Chondrocyte (in vitro differentiated cells): ENCODE measurements around the gene AKT3. TPM values are rescaled to one million over a fixed set of nuclear protein-coding genes. Genes with fewer than 3 reads are reported as not detected.

Source experiments
- DNase-seq: peaks from one replicate; pipeline ENCODE4 v3.0.0; 2021; ENCODE audit warnings: mixed read lengths, low spot score
- H3K27ac Mint-ChIP-seq: one replicate; pipeline ENCODE4 v1.8.0; 2021; ENCODE audit warnings: mild to moderate bottlenecking, moderate library complexity, mixed read lengths; ENCODE audit not compliant: unreplicated experiment
- H3K27me3 Mint-ChIP-seq: 2 replicates; pipeline ENCODE4 v1.8.0; 2021; ENCODE audit warnings: low read depth, mixed read lengths
- H3K36me3 Mint-ChIP-seq: 2 replicates; pipeline ENCODE4 v1.8.0; 2021; ENCODE audit warnings: low read depth, mixed read lengths
- H3K4me1 Mint-ChIP-seq: 2 replicates; pipeline ENCODE4 v1.8.0; 2021; ENCODE audit warnings: low read depth, mild to moderate bottlenecking, mixed read lengths
- H3K4me3 Mint-ChIP-seq: one replicate; pipeline ENCODE4 v1.8.0; 2021; ENCODE audit warnings: mild to moderate bottlenecking, moderate library complexity, mixed read lengths; ENCODE audit not compliant: unreplicated experiment
- H3K9me3 Mint-ChIP-seq: 2 replicates; pipeline ENCODE4 v1.8.0; 2021; ENCODE audit warnings: low read depth, mixed read lengths
- total RNA-seq: library from RNA; stranded (reverse); gene quantifications from 3 replicates; pipeline ENCODE4 v1.2.1, GENCODE V29; 2021
- TF ChIP-seq, protein P1 (sequence below): fragments of 200-600 bp; sonication (generic); IDR thresholded peaks from 2 replicates; pipeline ENCODE4 v1.5.0; 2021; ENCODE audit warnings: antibody characterized with exemption, mild to moderate bottlenecking, moderate library complexity

Gene AKT3
- total RNA-seq, 1 donor from 2014 or later, result 111 TPM

- Mint-ChIP-seq H3K4me1 (peaks cover 54% of the 10 kb centered on the region), H3K36me3 (no peaks in the 10 kb centered on the region), H3K4me3 (no peak overlapping the region), H3K9me3 (no peaks in the 10 kb centered on the region), H3K27ac (no peak overlapping the region), H3K27me3 (no peaks in the 10 kb centered on the region)
- TF ChIP-seq, protein P1, sequence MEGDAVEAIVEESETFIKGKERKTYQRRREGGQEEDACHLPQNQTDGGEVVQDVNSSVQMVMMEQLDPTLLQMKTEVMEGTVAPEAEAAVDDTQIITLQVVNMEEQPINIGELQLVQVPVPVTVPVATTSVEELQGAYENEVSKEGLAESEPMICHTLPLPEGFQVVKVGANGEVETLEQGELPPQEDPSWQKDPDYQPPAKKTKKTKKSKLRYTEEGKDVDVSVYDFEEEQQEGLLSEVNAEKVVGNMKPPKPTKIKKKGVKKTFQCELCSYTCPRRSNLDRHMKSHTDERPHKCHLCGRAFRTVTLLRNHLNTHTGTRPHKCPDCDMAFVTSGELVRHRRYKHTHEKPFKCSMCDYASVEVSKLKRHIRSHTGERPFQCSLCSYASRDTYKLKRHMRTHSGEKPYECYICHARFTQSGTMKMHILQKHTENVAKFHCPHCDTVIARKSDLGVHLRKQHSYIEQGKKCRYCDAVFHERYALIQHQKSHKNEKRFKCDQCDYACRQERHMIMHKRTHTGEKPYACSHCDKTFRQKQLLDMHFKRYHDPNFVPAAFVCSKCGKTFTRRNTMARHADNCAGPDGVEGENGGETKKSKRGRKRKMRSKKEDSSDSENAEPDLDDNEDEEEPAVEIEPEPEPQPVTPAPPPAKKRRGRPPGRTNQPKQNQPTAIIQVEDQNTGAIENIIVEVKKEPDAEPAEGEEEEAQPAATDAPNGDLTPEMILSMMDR, result no peak
- DNase-seq, result no peak
Measured at GRCh38 chr1:243712242-243712641, 137.8 kb downstream of the AKT3 start.

DNA sequence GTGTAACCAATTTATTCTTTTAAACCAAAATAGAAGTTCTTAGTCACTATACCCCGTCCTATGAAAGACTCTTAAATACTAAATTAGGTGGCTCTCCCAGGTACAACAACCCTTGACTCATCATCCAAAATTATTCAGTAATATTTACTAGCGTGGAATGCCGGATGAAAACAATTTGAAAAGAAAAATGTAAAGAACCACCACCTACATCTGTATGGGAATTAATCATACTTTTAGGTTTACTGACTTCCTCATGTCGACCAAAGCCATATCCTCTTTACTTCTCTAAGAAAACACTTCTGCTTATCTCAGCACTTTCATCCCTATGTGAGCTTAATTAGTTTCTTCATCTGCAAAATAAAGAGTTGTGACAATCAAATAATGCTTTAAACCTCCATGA is 139.6 kb downstream of the AKT3 start:
- Mint-ChIP-seq H3K36me3 (no peaks in the 10 kb centered on the region), H3K9me3 (no peaks in the 10 kb centered on the region), H3K27me3 (no peaks in the 10 kb centered on the region), H3K4me1 (peaks cover 42% of the 10 kb centered on the region), H3K27ac (peak overlapping the region; percentile 10), H3K4me3 (no peak overlapping the region)
- no peak for DNase-seq
- TF ChIP-seq, protein P1, result no peak

- Mint-ChIP-seq H3K27ac (no peak overlapping the region), H3K27me3 (no peaks in the 10 kb centered on the region), H3K4me1 (peaks cover 30% of the 10 kb centered on the region), H3K36me3 (no peaks in the 10 kb centered on the region), H3K9me3 (no peaks in the 10 kb centered on the region), H3K4me3 (no peak overlapping the region)
- no peak for DNase-seq
- TF ChIP-seq, protein P1, result peak; percentile 81
Measured at GRCh38 chr1:243708210-243708609, 141.8 kb downstream of the AKT3 start.

- peaks cover 14% of the 10 kb centered on the region for H3K4me1 Mint-ChIP-seq
- no peak for DNase-seq
- H3K27me3 Mint-ChIP-seq, result no peaks in the 10 kb centered on the region
- no peaks in the 10 kb centered on the region for H3K9me3 Mint-ChIP-seq
- H3K27ac Mint-ChIP-seq, result no peak overlapping the region
- H3K4me3 Mint-ChIP-seq, result no peak overlapping the region
- TF ChIP-seq, protein P1, result no peak
- no peaks in the 10 kb centered on the region for H3K36me3 Mint-ChIP-seq
Measured at GRCh38 chr1:243706563-243706962, 143.5 kb downstream of the AKT3 start.

- no peaks in the 10 kb centered on the region for H3K9me3 Mint-ChIP-seq
- no peak overlapping the region for H3K27ac Mint-ChIP-seq
- DNase-seq, result no peak
- no peak overlapping the region for H3K4me3 Mint-ChIP-seq
- H3K36me3 Mint-ChIP-seq, result no peaks in the 10 kb centered on the region
- peaks cover 4% of the 10 kb centered on the region for H3K4me1 Mint-ChIP-seq
- TF ChIP-seq, protein P1, result no peak
- H3K27me3 Mint-ChIP-seq, result no peaks in the 10 kb centered on the region
Measured at GRCh38 chr1:243705585-243705984, 144.5 kb downstream of the AKT3 start.
